Left ventricle myocardium inferior (tissue), 1 donor: ENCODE measurements around the gene COP1. TPM values are rescaled to one million over a fixed set of nuclear protein-coding genes. Genes with fewer than 3 reads are reported as not detected.

Experiments
- DNase-seq: peaks from one replicate; pipeline ENCODE4 v3.0.0-alpha.2; 2020
- H3K27ac ChIP-seq: fragments of 200-600 bp; replicated peaks from 2 replicates; pipeline ENCODE4 v1.8.0; 2021
- H3K27me3 ChIP-seq: fragments of 200-600 bp; 2 replicates; pipeline ENCODE4 v1.8.0; 2021; ENCODE audit warnings: low read depth
- H3K36me3 ChIP-seq: fragments of 200-600 bp; 2 replicates; pipeline ENCODE4 v1.8.0; 2021
- H3K4me1 ChIP-seq: fragments of 200-600 bp; 2 replicates; pipeline ENCODE4 v1.8.0; 2021
- H3K4me3 ChIP-seq: fragments of 200-600 bp; 2 replicates; pipeline ENCODE4 v1.8.0; 2021; ENCODE audit warnings: mild to moderate bottlenecking, moderate library complexity
- H3K9me3 ChIP-seq: fragments of 200-600 bp; replicated peaks from 2 replicates; pipeline ENCODE4 v1.8.0; 2021
- intact Hi-C: fragments of 100-400 bp; cut with micrococcal nuclease; formaldehyde crosslinking; loops from one replicate; pipeline ENCODE4 v1.11.0; 2022
- total RNA-seq: library from RNA; stranded (reverse); fragmentation: NEBNext Ultra II Directional; extraction: Animal tissue kit (Norgen Biotek cat#: 25700); gene quantifications from one replicate; pipeline ENCODE4 v1.2.1, GENCODE V29; 2021
- TF ChIP-seq, protein P1 (sequence below): fragments of 200-600 bp; IDR thresholded peaks from 2 replicates; pipeline ENCODE4 v1.8.0; 2021; ENCODE audit warnings: antibody characterized with exemption, mild to moderate bottlenecking, borderline replicate concordance
- donor health status: DM: no; HTN: yes; CAD: no; lungs with severe emphysema.

The COP1 gene
- total RNA-seq, 1 donor from 2014 or later: 22.6 TPM

DNA sequence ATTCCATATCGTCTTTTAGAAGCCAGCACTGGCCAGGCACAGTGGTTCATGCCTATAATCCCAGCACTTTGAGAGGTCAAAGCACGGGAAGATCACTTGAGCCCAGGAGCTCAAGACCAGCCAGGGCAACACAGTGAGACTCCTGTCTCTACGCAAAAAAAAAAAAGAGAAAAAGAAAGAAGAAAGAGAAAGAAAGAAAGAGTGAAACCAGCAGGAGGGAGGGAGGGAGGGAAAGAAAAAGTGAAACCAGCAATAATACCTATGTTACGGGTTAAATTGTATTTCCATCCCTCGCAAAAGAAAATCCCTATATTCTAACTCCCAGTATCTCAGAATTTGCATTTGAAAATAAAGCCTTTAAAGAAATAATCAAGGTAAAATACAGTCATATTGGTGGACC lies 10.4 kb downstream of the COP1 start:
- H3K9me3 ChIP-seq: peaks cover 4% of the 10 kb centered on the region
- TF ChIP-seq, protein P1, sequence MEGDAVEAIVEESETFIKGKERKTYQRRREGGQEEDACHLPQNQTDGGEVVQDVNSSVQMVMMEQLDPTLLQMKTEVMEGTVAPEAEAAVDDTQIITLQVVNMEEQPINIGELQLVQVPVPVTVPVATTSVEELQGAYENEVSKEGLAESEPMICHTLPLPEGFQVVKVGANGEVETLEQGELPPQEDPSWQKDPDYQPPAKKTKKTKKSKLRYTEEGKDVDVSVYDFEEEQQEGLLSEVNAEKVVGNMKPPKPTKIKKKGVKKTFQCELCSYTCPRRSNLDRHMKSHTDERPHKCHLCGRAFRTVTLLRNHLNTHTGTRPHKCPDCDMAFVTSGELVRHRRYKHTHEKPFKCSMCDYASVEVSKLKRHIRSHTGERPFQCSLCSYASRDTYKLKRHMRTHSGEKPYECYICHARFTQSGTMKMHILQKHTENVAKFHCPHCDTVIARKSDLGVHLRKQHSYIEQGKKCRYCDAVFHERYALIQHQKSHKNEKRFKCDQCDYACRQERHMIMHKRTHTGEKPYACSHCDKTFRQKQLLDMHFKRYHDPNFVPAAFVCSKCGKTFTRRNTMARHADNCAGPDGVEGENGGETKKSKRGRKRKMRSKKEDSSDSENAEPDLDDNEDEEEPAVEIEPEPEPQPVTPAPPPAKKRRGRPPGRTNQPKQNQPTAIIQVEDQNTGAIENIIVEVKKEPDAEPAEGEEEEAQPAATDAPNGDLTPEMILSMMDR: no peak
- peaks cover 43% of the 10 kb centered on the region for H3K4me1 ChIP-seq
- H3K36me3 ChIP-seq: no peaks in the 10 kb centered on the region
- no peak for DNase-seq
- intact Hi-C loops: no loop called here
- H3K27me3 ChIP-seq: no peaks in the 10 kb centered on the region
- H3K27ac ChIP-seq: no peak overlapping the region
- no peak overlapping the region for H3K4me3 ChIP-seq

- Histone ChIP-seq H3K27ac (no peak overlapping the region), H3K27me3 (no peaks in the 10 kb centered on the region), H3K36me3 (no peaks in the 10 kb centered on the region), H3K4me1 (peaks cover 40% of the 10 kb centered on the region), H3K9me3 (peaks cover 4% of the 10 kb centered on the region), H3K4me3 (no peak overlapping the region)
- TF ChIP-seq, protein P1: no peak
- intact Hi-C loops: no loop called here
- DNase-seq: no peak
These were observed 11.5 kb downstream of the COP1 start for GRCh38 chr1:176195547-176195946.

- Histone ChIP-seq H3K27ac (no peak overlapping the region), H3K4me3 (no peak overlapping the region), H3K4me1 (peaks cover 39% of the 10 kb centered on the region), H3K36me3 (no peaks in the 10 kb centered on the region), H3K9me3 (peaks cover 13% of the 10 kb centered on the region), H3K27me3 (no peaks in the 10 kb centered on the region)
- TF ChIP-seq, protein P1: no peak
- intact Hi-C loops: no loop called here
- DNase-seq: no peak
These were observed 13.4 kb downstream of the COP1 start for GRCh38 chr1:176193663-176194062.

GRCh38 chr1:176193023-176193422 lies 14.1 kb downstream of the COP1 start:
- no peaks in the 10 kb centered on the region for H3K27me3 ChIP-seq
- H3K9me3 ChIP-seq: peaks cover 14% of the 10 kb centered on the region
- no peaks in the 10 kb centered on the region for H3K36me3 ChIP-seq
- peaks cover 38% of the 10 kb centered on the region for H3K4me1 ChIP-seq
- intact Hi-C loops: no loop called here
- DNase-seq: no peak
- TF ChIP-seq, protein P1: no peak
- no peak overlapping the region for H3K4me3 ChIP-seq
- H3K27ac ChIP-seq: no peak overlapping the region

- peaks cover 31% of the 10 kb centered on the region for H3K4me1 ChIP-seq
- no peaks in the 10 kb centered on the region for H3K36me3 ChIP-seq
- H3K27ac ChIP-seq: no peak overlapping the region
- intact Hi-C loops: no loop called here
- TF ChIP-seq, protein P1: no peak
- no peaks in the 10 kb centered on the region for H3K27me3 ChIP-seq
- peaks cover 13% of the 10 kb centered on the region for H3K9me3 ChIP-seq
- no peak for DNase-seq
- H3K4me3 ChIP-seq: no peak overlapping the region
These were observed 18.5 kb downstream of the COP1 start for GRCh38 chr1:176188604-176189003.

DNA sequence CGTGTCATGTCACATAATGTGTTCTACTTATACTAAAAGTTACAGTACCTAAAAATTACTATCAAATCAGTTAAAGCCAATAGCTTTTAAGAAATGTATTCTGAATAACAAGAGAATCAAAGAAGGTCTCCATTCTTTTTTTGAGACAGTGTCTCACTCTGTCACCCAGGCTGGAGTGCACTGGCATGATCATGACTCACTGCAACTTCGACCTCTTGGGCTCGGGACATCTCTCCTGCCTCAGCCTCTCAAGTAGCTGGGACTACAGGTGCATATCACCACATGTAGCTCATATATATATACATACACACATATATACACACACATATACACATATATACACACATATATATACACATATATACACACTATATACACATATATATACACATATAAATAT lies 20.1 kb downstream of the COP1 start:
- TF ChIP-seq, protein P1: no peak
- Histone ChIP-seq H3K36me3 (peaks cover under 1% of the 10 kb centered on the region), H3K9me3 (peaks cover 10% of the 10 kb centered on the region), H3K27me3 (no peaks in the 10 kb centered on the region), H3K4me1 (peaks cover 29% of the 10 kb centered on the region), H3K27ac (no peak overlapping the region), H3K4me3 (no peak overlapping the region)
- DNase-seq: no peak
- intact Hi-C loops: no loop called here
